HEK293 (cell line): Measurements from ENCODE around the gene ASIC4.

ENCODE experiments used
- EGR2 ChIP-seq: fragments of 450-650 bp; formaldehyde crosslinking; IDR thresholded peaks from 2 replicates; pipeline ENCODE4 v1.5.1; 2016; ENCODE audit warnings: low read depth, missing biosample characterization, missing genetic modification characterization
- MEIS1 ChIP-seq: sonication (generic); formaldehyde crosslinking; IDR thresholded peaks from 2 replicates; pipeline ENCODE4 v1.8.1; 2022; ENCODE audit warnings: missing genetic modification reagents, mild to moderate bottlenecking, borderline replicate concordance
- PRDM1 ChIP-seq: fragments of 450-650 bp; formaldehyde crosslinking; IDR thresholded peaks from 2 replicates; pipeline ENCODE4; 2016; ENCODE audit warnings: missing biosample characterization, missing genetic modification characterization
- TCF7L2 ChIP-seq: IDR thresholded peaks from 2 replicates; pipeline ENCODE4 v1.6.1; 2011; ENCODE audit warnings: low read depth, mild to moderate bottlenecking, inconsistent platforms, low read length, moderate library complexity, borderline replicate concordance
- ZFP37 ChIP-seq: fragments of 450-650 bp; formaldehyde crosslinking; IDR thresholded peaks from 2 replicates; pipeline ENCODE4 v1.5.1; 2016; ENCODE audit warnings: missing biosample characterization, missing genetic modification characterization
- ZNF133 ChIP-seq: fragments of 450-650 bp; formaldehyde crosslinking; IDR thresholded peaks from 2 replicates; pipeline ENCODE4 v1.5.1; 2016; ENCODE audit warnings: missing biosample characterization, missing genetic modification characterization
- ZNF558 ChIP-seq: fragments of 450-650 bp; formaldehyde crosslinking; IDR thresholded peaks from 2 replicates; pipeline ENCODE4 v1.5.1; 2016; ENCODE audit warnings: missing biosample characterization, missing genetic modification characterization
- ZNF660 ChIP-seq: fragments of 450-650 bp; IDR thresholded peaks from 2 replicates; pipeline ENCODE4 v1.5.1; 2018; ENCODE audit warnings: missing biosample characterization, mild to moderate bottlenecking, missing genetic modification characterization
- TF ChIP-seq, protein P1 (sequence below): fragments of 450-650 bp; formaldehyde crosslinking; IDR thresholded peaks from 2 replicates; pipeline ENCODE4 v1.5.1; 2016; ENCODE audit warnings: missing biosample characterization, missing genetic modification characterization

GRCh38 chr2:219526320-219527075, 12.2 kb downstream of the ASIC4 start:
- no peak for TF ChIP-seq ZNF133
- no peak for TF ChIP-seq TCF7L2
- no peak for TF ChIP-seq MEIS1 (CRISPR knock-in tag)
- TF ChIP-seq EGR2 (tag by site-specific recombination): no peak
- TF ChIP-seq PRDM1 (tag by site-specific recombination): no peak
- TF ChIP-seq, protein P1, sequence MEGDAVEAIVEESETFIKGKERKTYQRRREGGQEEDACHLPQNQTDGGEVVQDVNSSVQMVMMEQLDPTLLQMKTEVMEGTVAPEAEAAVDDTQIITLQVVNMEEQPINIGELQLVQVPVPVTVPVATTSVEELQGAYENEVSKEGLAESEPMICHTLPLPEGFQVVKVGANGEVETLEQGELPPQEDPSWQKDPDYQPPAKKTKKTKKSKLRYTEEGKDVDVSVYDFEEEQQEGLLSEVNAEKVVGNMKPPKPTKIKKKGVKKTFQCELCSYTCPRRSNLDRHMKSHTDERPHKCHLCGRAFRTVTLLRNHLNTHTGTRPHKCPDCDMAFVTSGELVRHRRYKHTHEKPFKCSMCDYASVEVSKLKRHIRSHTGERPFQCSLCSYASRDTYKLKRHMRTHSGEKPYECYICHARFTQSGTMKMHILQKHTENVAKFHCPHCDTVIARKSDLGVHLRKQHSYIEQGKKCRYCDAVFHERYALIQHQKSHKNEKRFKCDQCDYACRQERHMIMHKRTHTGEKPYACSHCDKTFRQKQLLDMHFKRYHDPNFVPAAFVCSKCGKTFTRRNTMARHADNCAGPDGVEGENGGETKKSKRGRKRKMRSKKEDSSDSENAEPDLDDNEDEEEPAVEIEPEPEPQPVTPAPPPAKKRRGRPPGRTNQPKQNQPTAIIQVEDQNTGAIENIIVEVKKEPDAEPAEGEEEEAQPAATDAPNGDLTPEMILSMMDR (tag by site-specific recombination): no peak
- no peak for TF ChIP-seq ZNF558 (tag by site-specific recombination)
- TF ChIP-seq ZNF660 (tag by site-specific recombination): no peak
- no peak for TF ChIP-seq ZFP37
